ENCODE measurements around the gene ACER3. TPM values are rescaled to one million over a fixed set of nuclear protein-coding genes. Genes with fewer than 3 reads are reported as not detected.

Gene ACER3
- total RNA-seq, 1 experiment from 2014 or later, result 31.0 TPM

DNA sequence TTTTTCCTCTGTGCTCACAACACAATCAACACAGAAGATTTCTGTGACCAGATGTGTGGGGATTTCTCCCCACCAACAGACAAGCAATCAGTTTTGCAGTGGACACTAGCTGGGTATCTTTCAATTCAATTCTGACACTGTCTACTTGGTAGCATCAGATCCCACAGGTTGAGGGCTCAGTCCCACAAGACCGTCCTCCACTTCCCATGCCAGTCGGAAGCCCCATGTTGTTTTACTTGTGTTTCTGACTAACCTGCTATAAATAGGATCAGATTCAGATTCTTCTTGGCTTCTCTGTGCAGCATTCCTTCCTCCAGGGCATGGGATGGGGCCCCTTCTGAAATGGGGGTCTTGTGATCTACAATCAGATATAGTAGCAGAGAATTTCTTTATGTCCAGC is 19.6 kb downstream of the ACER3 start:
- Histone ChIP-seq H3K36me3 (ENCODE audit: insufficient read depth, low read length, poor library complexity, severe bottlenecking) (no peaks in the 10 kb centered on the region), H3K4me1 (ENCODE audit: insufficient read depth, low read length, poor library complexity, severe bottlenecking) (no peaks in the 10 kb centered on the region), H3K9me3 (ENCODE audit: low read depth, low read length, poor library complexity, severe bottlenecking) (no peaks in the 10 kb centered on the region), H3K27ac (ENCODE audit: low read depth, low read length, poor library complexity, severe bottlenecking) (no peak overlapping the region), H3K27me3 (replicated peaks; ENCODE audit: insufficient read depth, low read depth, low read length, poor library complexity) (no peaks in the 10 kb centered on the region), H3K4me3 (ENCODE audit: low read depth, low read length, poor library complexity, severe bottlenecking) (no peak overlapping the region)
- no peak for TF ChIP-seq EZH2 (IDR thresholded peaks at IDR 0.05; ENCODE audit: borderline replicate concordance, low read depth, low read length, poor library complexity, severe bottlenecking)
- TF ChIP-seq, protein P1, sequence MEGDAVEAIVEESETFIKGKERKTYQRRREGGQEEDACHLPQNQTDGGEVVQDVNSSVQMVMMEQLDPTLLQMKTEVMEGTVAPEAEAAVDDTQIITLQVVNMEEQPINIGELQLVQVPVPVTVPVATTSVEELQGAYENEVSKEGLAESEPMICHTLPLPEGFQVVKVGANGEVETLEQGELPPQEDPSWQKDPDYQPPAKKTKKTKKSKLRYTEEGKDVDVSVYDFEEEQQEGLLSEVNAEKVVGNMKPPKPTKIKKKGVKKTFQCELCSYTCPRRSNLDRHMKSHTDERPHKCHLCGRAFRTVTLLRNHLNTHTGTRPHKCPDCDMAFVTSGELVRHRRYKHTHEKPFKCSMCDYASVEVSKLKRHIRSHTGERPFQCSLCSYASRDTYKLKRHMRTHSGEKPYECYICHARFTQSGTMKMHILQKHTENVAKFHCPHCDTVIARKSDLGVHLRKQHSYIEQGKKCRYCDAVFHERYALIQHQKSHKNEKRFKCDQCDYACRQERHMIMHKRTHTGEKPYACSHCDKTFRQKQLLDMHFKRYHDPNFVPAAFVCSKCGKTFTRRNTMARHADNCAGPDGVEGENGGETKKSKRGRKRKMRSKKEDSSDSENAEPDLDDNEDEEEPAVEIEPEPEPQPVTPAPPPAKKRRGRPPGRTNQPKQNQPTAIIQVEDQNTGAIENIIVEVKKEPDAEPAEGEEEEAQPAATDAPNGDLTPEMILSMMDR (conservative IDR thresholded peaks at IDR 0.05; ENCODE audit: low read depth, low read length), result no peak
- DNase-seq (ENCODE audit: low spot score), result no peak
- intact Hi-C loops (cut with micrococcal nuclease; ENCODE audit: unreplicated experiment), result no loop called here
- no TSS peak for BruUV-seq (replicated peaks)
- POLR2A ChIA-PET (ENCODE audit: low non-redundant PET), result no interaction called here
- CTCF ChIA-PET, result no interaction called here

DNA sequence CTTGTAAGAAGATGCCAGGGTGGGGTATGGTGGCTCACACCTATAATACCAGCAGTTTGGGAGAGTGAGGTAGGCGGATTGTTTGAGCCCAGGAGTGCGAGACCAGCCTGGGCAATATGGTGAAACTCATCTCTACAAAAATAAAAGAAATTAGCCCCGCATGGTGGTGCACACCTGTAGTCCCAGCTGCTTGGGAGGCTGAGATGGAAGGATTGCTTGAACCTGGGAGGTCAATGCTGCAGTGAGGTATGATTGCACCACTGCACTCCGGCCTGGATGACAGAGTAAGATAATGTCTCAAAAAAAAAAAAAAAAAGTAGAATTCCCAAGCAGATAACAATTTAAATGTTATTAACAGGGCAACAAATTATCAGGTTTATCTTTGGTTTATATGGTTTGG is 20.2 kb downstream of the ACER3 start:
- TF ChIP-seq, protein P1 (conservative IDR thresholded peaks at IDR 0.05; ENCODE audit: low read depth, low read length), result no peak
- TF ChIP-seq EZH2 (IDR thresholded peaks at IDR 0.05; ENCODE audit: borderline replicate concordance, low read depth, low read length, poor library complexity, severe bottlenecking), result no peak
- intact Hi-C loops (cut with micrococcal nuclease; ENCODE audit: unreplicated experiment), result no loop called here
- no TSS peak for BruUV-seq (replicated peaks)
- Histone ChIP-seq H3K27ac (ENCODE audit: low read depth, low read length, poor library complexity, severe bottlenecking) (no peak overlapping the region), H3K4me3 (ENCODE audit: low read depth, low read length, poor library complexity, severe bottlenecking) (no peak overlapping the region), H3K36me3 (ENCODE audit: insufficient read depth, low read length, poor library complexity, severe bottlenecking) (no peaks in the 10 kb centered on the region), H3K27me3 (replicated peaks; ENCODE audit: insufficient read depth, low read depth, low read length, poor library complexity) (no peaks in the 10 kb centered on the region), H3K4me1 (ENCODE audit: insufficient read depth, low read length, poor library complexity, severe bottlenecking) (no peaks in the 10 kb centered on the region), H3K9me3 (ENCODE audit: low read depth, low read length, poor library complexity, severe bottlenecking) (no peaks in the 10 kb centered on the region)
- ChIA-PET CTCF (no interaction called here), POLR2A (ENCODE audit: low non-redundant PET) (no interaction called here)
- DNase-seq (ENCODE audit: low spot score), result no peak

DNA sequence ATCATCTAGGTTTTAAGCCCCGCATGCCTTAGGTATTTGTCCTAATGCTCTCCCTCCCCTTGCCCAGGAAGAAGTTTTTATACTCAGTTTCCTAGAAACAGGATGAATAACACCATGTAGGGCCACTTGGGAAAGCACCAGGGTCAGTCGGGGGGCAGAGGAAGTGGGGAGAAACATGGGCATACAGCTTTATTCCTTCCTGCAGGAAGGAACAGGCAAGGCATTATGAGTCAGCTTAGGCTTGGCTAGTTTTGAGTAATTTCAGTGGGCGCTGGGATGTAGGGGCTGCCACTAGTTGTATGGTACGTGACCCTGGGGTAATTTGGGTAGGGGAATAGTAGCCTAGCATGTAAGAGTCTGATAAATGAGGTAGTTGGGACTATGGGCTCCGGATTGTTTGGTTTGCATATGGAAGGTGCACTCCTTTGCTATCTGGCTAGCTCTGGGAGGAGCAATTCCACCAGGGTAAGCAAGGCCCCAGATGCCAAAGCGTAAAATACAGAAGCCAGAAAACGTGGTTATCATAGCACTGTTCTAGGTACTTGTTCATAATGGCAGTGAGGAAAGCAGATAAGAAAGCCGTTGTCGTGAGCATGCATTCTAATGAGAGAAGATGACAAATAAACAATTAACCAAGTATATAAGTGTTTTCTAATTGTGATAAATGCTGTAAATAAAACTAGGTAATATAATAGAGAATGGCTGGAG is 24.8 kb downstream of the ACER3 start:
- CTCF ChIA-PET, result no interaction called here
- Histone ChIP-seq H3K27ac (ENCODE audit: low read depth, low read length, poor library complexity, severe bottlenecking) (no peak overlapping the region), H3K9me3 (ENCODE audit: low read depth, low read length, poor library complexity, severe bottlenecking) (no peaks in the 10 kb centered on the region), H3K27me3 (replicated peaks; ENCODE audit: insufficient read depth, low read depth, low read length, poor library complexity) (no peaks in the 10 kb centered on the region), H3K4me1 (ENCODE audit: insufficient read depth, low read length, poor library complexity, severe bottlenecking) (no peaks in the 10 kb centered on the region), H3K36me3 (ENCODE audit: insufficient read depth, low read length, poor library complexity, severe bottlenecking) (no peaks in the 10 kb centered on the region), H3K4me3 (ENCODE audit: low read depth, low read length, poor library complexity, severe bottlenecking) (no peak overlapping the region)
- TF ChIP-seq, protein P1 (conservative IDR thresholded peaks at IDR 0.05; ENCODE audit: low read depth, low read length), result no peak
- no peak for TF ChIP-seq EZH2 (IDR thresholded peaks at IDR 0.05; ENCODE audit: borderline replicate concordance, low read depth, low read length, poor library complexity, severe bottlenecking)
- intact Hi-C loops (cut with micrococcal nuclease; ENCODE audit: unreplicated experiment), result no loop called here
- POLR2A ChIA-PET (ENCODE audit: low non-redundant PET), result no interaction called here
- BruUV-seq (replicated peaks), result no TSS peak
- no peak for DNase-seq (ENCODE audit: low spot score)
